ENCODE results near the gene THSD4. TPM values are rescaled to one million over a fixed set of nuclear protein-coding genes. Genes with fewer than 3 reads are reported as not detected.

The THSD4 gene
- polyA plus RNA-seq, 10 donors = 17.7 to 40.4 (median 25.8) TPM

DNA sequence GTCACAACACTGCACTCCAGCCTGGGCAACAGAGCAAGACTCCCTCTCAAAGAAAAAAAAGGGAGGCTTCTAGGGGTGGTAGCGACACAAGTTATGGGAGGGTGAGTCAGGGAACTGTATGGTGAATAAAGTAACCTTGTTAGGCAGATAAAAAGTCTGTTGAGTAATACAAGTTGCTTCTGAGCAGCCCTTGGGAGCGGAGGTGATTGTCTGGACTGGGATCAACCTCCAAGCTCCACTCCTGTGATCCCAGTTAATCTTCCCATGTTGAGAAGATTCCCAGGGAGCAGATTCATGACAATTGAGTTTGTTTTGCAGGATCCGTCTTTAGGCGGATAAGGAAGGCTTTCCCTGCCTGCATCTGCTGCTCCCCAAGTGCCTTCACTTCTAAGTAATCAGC, 335.9 kb downstream of the THSD4 start:
- no peak for DNase-seq

GRCh38 chr15:71452893-71453292, 337.6 kb downstream of the THSD4 start:
- no peak for DNase-seq

DNA sequence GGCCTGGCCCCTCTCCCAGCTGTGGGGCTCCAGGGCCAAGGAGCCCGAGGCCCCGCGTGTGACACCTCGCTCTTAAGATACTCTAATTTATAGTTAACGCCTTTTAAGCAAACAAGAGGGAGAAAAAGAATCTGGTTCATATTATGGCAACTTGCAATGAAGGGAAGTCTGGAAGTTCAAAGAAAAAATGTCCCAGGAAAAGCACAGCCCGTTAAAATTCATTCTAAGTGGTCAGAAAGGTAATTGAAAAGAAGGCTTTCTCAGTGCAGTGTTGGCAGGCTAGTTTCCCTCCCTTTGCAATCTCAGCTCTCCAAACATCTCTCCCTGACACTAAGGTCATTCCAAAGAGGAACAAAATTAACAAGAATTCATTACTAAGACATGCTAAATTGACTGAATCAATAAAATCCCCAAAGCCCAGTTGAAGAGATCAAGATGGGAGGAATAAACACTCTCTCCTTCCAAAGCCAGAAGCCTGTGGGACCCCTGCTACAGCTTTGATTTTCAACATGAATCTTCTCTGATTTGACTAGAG, 339.3 kb downstream of the THSD4 start:
- DNase-seq = peak in 1 of 3 donors; percentile 32

- no peak for DNase-seq
Observed at GRCh38 chr15:71455107-71455506, 339.8 kb downstream of the THSD4 start.

DNA sequence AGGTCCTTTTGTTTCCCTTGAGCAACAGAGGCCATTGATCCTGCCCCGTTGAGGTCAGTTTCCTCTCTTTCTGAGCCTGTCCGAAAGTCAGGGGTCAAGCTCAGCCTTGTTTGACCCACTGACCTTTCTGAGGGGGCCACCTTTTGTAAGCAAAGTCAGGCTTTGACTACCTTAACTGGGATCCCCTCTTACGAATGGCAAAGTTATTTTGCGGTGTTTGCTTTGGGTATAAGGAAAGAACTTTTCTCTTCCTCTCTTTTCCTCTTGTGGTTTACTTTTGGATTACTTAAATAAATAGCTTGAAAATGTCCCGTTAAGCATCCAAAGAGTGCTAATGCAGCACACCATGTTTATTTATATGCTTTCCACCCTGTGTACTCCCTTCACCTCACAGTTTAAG, 340.6 kb downstream of the THSD4 start:
- no peak for DNase-seq

DNA sequence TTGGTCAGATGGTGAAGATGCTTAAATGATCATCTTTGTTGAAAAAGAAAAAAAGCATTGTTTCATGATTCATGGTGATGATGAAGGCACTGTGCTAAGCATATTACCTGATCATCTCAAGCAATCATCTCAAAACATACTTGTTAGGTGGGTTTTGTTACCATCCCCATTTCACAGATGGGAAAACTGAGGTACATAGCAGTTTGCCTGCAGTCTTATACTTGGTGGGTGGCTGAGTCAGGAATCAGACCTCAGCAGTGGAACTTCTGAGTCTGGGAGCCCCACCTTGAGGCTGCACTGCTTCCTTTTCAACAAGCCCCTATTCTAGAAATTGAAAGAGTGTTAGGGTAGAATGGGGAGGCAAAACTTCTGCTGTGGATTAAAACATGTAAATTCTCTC, 341.1 kb downstream of the THSD4 start:
- no peak for DNase-seq

- no peak for DNase-seq
Observed at GRCh38 chr15:71456811-71457210, 341.5 kb downstream of the THSD4 start.

- no peak for DNase-seq
Observed at GRCh38 chr15:71458089-71458660, 342.9 kb downstream of the THSD4 start.

- no peak for DNase-seq
Observed at GRCh38 chr15:71461748-71462147, 346.5 kb downstream of the THSD4 start.

- DNase-seq = no peak
Observed at GRCh38 chr15:71462638-71463037, 347.4 kb downstream of the THSD4 start.

DNA sequence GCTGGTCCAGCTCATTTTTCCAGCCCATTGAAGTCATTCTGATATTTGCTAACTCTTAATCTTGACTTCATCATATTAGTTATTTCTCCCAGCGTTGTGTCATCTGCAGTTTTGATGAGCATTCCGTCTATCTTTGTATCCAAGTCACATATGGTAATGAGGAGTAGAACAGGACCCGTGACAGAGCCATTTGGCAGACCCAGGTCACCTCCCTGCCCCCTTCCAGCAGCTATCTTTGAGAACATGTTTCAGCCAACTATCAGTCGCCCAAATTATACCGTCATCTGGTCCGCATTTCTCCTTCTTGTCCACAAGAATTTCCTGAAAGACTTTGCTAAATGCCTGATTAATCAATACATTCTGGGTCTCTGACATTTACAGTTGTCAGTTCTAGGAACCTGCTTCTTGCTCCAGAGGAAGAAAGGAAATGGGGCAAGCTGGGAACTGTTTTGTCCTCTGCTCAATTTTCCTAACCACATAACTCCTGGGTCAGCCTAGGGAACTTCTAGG, 347.9 kb downstream of the THSD4 start:
- DNase-seq = no peak

DNA sequence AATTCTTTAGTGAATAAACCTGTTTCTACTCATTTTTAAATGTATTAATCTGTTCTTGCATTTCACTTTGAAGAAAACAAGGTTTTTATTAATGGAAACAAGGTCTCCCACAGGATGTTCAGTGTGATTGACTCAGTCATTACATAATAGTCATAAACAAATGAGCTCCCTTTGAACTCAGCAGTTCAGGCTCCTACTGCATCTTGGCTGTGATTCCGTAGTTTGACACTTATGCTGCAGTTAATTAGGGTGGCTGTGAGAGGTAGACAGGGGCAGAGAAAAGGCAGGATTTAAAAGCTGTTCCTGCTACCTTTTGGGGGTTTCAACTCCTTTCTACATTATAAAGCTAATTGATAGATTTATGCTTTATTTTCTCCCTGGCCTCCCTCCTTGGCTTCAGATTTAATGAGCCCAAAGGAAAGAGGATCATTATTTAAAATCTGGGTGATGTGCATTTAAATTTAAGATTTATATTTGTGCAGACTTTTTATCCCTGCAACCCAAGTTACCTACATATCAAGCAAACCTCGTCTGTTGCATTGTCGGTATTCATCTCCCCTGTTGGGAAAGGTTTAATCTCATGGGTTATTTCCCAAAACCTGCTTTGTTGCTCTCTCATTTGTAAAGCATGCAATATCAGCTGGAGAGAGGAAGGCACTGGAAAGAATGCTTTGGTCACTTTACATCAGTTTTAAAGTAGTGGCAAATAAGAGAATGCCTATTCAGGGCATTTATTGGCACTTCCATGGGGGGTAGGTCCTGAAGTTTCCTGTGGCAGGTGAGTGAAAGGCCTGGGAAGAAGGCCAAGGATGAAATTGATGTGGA, 350.1 kb downstream of the THSD4 start:
- DNase-seq = no peak

GRCh38 chr15:71468715-71469114, 353.4 kb downstream of the THSD4 start:
- no peak for DNase-seq

DNA sequence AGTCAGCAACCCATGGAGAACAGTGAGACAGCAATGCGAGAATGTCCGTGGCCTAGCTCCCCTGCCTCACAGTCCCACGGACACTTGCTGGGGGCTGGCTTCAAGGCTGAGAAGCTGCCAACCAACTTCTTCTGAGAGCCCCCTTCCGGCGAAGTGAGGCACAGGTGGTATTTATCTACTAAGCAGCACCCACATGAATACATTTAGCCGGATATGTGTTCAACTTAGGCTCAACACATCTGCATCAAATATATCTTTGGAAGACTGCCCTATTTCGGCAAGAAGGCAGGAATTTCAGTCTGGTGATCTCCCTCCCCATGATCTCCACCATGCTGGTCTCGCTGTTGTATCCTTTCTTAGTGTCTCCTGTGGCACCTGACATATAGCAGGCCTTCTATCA, 354.1 kb downstream of the THSD4 start:
- peak; percentile 49 to 76 (median 51) for DNase-seq

- DNase-seq = no peak
Observed at GRCh38 chr15:71471347-71471746, 356.1 kb downstream of the THSD4 start.

DNA sequence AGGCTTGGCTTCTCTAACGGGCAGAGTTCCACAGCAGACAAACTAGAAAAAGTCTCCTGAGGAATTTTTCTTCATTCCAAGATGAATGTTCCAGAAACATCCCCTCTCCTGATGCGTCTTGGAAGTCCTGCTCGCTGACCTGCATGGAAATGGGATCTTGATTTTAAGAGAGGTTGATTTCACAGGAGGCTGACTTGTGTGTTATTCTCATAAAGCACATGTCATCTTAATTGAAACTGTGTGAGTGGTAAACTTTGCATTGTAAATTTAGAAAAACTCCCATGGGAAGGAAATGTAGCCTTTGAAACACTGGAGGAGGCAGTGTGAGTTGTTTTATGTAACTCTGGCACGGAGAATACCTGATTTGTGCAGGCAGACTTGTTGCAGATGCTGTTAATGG, 357.3 kb downstream of the THSD4 start:
- peak; percentile 26 to 79 (median 57) for DNase-seq

GRCh38 chr15:71473751-71474150, 358.5 kb downstream of the THSD4 start:
- no peak for DNase-seq

DNA sequence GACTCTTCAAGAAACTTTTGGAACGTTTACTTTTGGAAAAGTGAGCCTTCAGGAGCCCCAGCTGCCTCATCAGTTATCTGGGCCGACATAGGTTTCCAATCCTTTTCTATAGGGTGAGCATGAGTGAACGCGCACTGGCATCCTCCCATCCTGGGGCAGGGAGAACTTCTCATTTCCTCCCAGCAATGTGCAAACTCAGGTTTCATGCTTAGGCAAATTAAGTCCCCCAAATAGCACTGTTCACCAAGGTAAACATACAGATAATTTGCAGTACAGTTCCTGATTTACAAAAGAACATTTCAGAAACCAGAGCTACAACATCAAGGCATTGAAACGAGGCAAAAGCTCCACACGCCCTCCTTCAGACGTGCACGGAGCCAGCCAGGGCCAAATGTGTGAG, 361.6 kb downstream of the THSD4 start:
- DNase-seq = no peak

GRCh38 chr15:71480556-71480955, 365.3 kb downstream of the THSD4 start:
- no peak for DNase-seq

- DNase-seq = no peak
Observed at GRCh38 chr15:71484080-71484479, 368.8 kb downstream of the THSD4 start.

- no peak for DNase-seq
Observed at GRCh38 chr15:71485094-71485693, 369.9 kb downstream of the THSD4 start.

- DNase-seq = no peak
Observed at GRCh38 chr15:71489570-71489969, 374.3 kb downstream of the THSD4 start.

DNA sequence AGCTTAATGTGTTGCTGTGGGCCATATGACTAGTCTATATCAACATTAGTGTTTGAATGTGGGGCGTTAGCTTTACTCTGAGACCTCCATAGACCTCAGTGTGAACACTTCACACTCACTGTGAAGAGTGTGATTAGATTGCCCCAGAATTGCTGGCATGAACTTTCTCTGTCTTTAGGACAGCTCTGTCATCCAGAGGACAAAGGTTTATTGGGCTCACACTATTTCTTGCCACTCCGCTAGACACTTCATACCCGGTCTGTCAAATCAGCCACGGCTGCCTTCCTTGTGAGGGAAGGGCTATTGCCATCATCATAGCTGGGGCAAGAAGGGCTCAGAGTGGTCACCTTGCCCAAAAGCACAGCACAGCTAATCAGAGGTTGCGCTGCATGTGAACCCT, 378.3 kb downstream of the THSD4 start:
- DNase-seq = no peak
